Esophagus (tissue), 2 donors: ENCODE data around the gene SIRT2. TPM values are rescaled to one million over a fixed set of nuclear protein-coding genes. Genes with fewer than 3 reads are reported as not detected.

Source experiments
- H3K27ac ChIP-seq, 2 donors: one replicate each; pipeline ENCODE4 v1.5.1; 2013; ENCODE audit warnings: low read depth in 2 of 2, mild to moderate bottlenecking in 2 of 2, inconsistent platforms in 1 of 2, low read length in 1 of 2, moderate library complexity in 1 of 2
- H3K27me3 ChIP-seq, 2 donors: one replicate each; pipeline ENCODE4 v1.6.1; 2013; ENCODE audit warnings: low read length in 2 of 2, control low read depth in 1 of 2, mild to moderate bottlenecking in 1 of 2; ENCODE audit not compliant: insufficient read depth in 2 of 2, control insufficient read depth in 1 of 2
- H3K36me3 ChIP-seq, 2 donors: one replicate each; pipeline ENCODE4 v1.6.1; 2013; ENCODE audit warnings: low read length in 1 of 2; ENCODE audit not compliant: control insufficient read depth in 2 of 2, insufficient read depth in 2 of 2
- H3K4me1 ChIP-seq, 2 donors: one replicate each; pipeline ENCODE4 v1.6.1; 2013; ENCODE audit warnings: low read length in 1 of 2; ENCODE audit not compliant: control insufficient read depth in 2 of 2, insufficient read depth in 2 of 2
- H3K4me3 ChIP-seq, 2 donors: one replicate each; pipeline ENCODE4 v1.5.1; 2013; ENCODE audit warnings: low read length in 2 of 2, mild to moderate bottlenecking in 2 of 2, low read depth in 1 of 2, moderate library complexity in 1 of 2
- H3K9me3 ChIP-seq, 2 donors: one replicate each; pipeline ENCODE4 v1.6.1; 2013; ENCODE audit warnings: mild to moderate bottlenecking in 2 of 2, low read depth in 1 of 2, low read length in 1 of 2, moderate library complexity in 1 of 2; ENCODE audit not compliant: control insufficient read depth in 2 of 2, insufficient read depth in 1 of 2
- WGBS, 2 donors: extraction: QIAGEN DNeasy Blood & Tissue Kit; methylation state at CpG; one replicate each; pipeline ENCODE4 v1.1.7; 2013; 5-methylcytosine and 5-hydroxymethylcytosine counted together
- polyA plus RNA-seq, 2 donors: library from polyadenylated mRNA; stranded (reverse); fragments of 200-250 nt; gene quantifications; one replicate each; pipeline ENCODE4 v1.2.3, GENCODE V29; 2013
- donor health status: healthy with polysubstance abuse.
- donor health status: Bipolar disorder and iron deficiency.

Gene SIRT2
- polyA plus RNA-seq, 2 donors, result 29.5 to 36.1 TPM

DNA sequence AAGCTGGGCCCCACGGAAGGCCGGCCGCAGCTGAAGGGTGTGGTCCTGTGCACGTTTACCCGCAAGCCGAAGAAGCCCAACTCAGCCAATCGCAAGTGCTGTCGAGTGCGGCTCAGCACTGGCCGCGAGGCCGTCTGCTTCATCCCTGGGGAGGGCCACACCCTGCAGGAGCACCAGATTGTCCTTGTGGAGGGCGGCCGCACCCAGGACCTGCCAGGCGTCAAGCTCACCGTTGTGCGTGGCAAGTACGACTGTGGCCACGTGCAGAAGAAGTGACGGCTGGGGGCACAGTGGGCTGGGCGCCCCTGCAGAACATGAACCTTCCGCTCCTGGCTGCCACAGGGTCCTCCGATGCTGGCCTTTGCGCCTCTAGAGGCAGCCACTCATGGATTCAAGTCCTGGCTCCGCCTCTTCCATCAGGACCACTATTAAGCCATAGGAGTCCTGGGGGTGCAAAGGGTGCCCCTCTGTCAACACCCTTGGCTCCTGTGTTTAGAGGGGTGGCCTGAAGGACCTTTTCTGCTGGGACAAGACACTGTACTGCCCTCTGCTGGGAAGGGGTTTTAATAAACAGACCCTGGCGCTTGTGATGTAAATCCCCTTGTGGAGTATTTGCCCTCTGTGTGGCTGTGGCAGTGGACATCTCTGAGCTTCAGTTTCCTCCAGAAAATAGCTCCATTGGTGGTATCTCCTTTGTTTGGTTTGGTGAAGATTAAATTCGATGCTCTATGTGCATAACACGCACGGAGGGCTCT, 33.2 kb upstream of the SIRT2 start:
- Histone ChIP-seq H3K4me3 (no peak overlapping the region), H3K36me3 (peaks cover 0 to 10% of the 10 kb centered on the region in 2 donors)
- 90 to 93% methylated on average over 29 of the region's 29 CpGs for WGBS, 2 donors

DNA sequence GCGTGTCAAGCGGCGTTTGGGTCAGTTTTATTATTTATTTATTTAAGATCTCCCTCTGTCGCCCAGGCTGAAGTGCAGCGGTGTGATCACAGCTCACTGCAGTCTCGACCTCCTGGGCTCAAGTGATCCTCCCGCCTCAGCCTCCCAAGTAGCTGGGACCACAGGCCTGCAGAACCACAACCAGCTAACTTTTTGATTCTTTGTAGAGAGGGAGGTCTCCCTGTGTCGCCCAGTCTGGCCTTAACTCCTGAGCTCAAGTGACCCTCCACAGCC, 32.0 kb upstream of the SIRT2 start:
- 26% methylated on average over 8 of the region's 8 CpGs for WGBS, 2 donors
- H3K9me3 ChIP-seq, result no peaks in the 10 kb centered on the region
- peaks cover 0 to 10% of the 10 kb centered on the region in 2 donors for H3K36me3 ChIP-seq
- peak overlapping the region in 1 of 2 donors; percentile 69 for H3K27ac ChIP-seq
- H3K27me3 ChIP-seq, result no peaks in the 10 kb centered on the region
- peaks cover 3 to 5% of the 10 kb centered on the region in 2 donors for H3K4me1 ChIP-seq
- peak overlapping the region; percentile 63 to 88 for H3K4me3 ChIP-seq

More for the DNA sequence above, 33.2 kb upstream of the SIRT2 start:
- Histone ChIP-seq H3K27ac (no peak overlapping the region), H3K4me1 (peaks cover 3 to 5% of the 10 kb centered on the region in 2 donors), H3K27me3 (no peaks in the 10 kb centered on the region), H3K9me3 (no peaks in the 10 kb centered on the region)

- Histone ChIP-seq H3K9me3 (no peaks in the 10 kb centered on the region), H3K4me3 (peak within 1 kb of the TSS; percentile 63 to 88), H3K4me1 (peaks cover 3 to 5% of the 10 kb centered on the region in 2 donors), H3K27ac (peak within 1 kb of the TSS; percentile 69 to 97), H3K27me3 (no peaks in the 10 kb centered on the region), H3K36me3 (peaks cover 0 to 10% of the 10 kb centered on the region in 2 donors)
- WGBS, 2 donors, result 0 to 1% methylated on average over 40 of the region's 40 CpGs
These were observed 31.5 kb upstream of the SIRT2 start, which contains the start of gene MRPS12 for GRCh38 chr19:38930776-38931520. Gene MRPS12, plus strand, starts transcription at chr19:38930944. Its CDS starts 351 bp downstream, at chr19:38931295.

GRCh38 chr19:38929929-38930775, 30.7 kb upstream of the SIRT2 start, which contains the start of gene SARS2:
Gene SARS2, minus strand, starts transcription at chr19:38930763. Its CDS starts 27 bp downstream, at chr19:38930736.
- Histone ChIP-seq H3K4me3 (peak within 1 kb of the TSS; percentile 63 to 88), H3K27me3 (no peaks in the 10 kb centered on the region), H3K9me3 (no peaks in the 10 kb centered on the region), H3K36me3 (peaks cover 0 to 14% of the 10 kb centered on the region in 2 donors), H3K4me1 (peaks cover 3 to 5% of the 10 kb centered on the region in 2 donors), H3K27ac (peak within 1 kb of the TSS; percentile 69 to 97)
- WGBS, 2 donors, result 2% methylated on average over 49 of the region's 49 CpGs

- Histone ChIP-seq H3K36me3 (peaks cover 4 to 21% of the 10 kb centered on the region in 2 donors), H3K27me3 (no peaks in the 10 kb centered on the region), H3K27ac (no peak overlapping the region), H3K9me3 (no peaks in the 10 kb centered on the region), H3K4me3 (no peak overlapping the region), H3K4me1 (peaks cover 3 to 5% of the 10 kb centered on the region in 2 donors)
- WGBS, 2 donors, result 79% methylated on average over 4 of the region's 4 CpGs
These were observed 29.1 kb upstream of the SIRT2 start for GRCh38 chr19:38928391-38929001.

DNA sequence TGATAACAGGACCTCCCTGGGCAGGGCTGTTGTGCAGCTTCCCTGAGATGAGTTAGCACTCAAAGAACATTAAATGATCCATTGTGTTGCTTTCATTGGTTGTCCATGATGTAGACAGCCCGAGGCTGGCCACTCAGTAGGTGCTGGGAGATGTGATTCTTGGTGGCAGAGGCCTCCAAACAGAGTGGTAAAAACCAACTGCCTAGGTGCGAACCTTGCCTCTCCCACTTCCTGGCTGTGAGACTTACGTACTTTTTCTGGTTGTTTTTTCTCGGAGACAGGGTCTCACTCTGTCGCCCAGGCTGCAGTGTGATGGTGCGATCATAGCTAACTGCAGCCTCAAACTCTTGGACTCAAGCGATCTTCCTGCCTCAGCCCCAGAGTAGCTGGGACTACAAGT, 25.0 kb upstream of the SIRT2 start:
- H3K4me1 ChIP-seq, result no peaks in the 10 kb centered on the region
- no peak overlapping the region for H3K4me3 ChIP-seq
- peaks cover 4 to 17% of the 10 kb centered on the region in 2 donors for H3K36me3 ChIP-seq
- WGBS, 2 donors, result 95 to 96% methylated on average over 7 of the region's 7 CpGs
- no peak overlapping the region for H3K27ac ChIP-seq
- no peaks in the 10 kb centered on the region for H3K9me3 ChIP-seq
- no peaks in the 10 kb centered on the region for H3K27me3 ChIP-seq

- H3K9me3 ChIP-seq, result no peaks in the 10 kb centered on the region
- peaks cover 4 to 19% of the 10 kb centered on the region in 2 donors for H3K36me3 ChIP-seq
- H3K4me3 ChIP-seq, result no peak overlapping the region
- H3K27me3 ChIP-seq, result no peaks in the 10 kb centered on the region
- H3K27ac ChIP-seq, result no peak overlapping the region
- peaks cover 0 to 2% of the 10 kb centered on the region in 2 donors for H3K4me1 ChIP-seq
- WGBS, 2 donors, result 94 to 98% methylated on average over 5 of the region's 5 CpGs
These were observed 23.1 kb upstream of the SIRT2 start for GRCh38 chr19:38922482-38922881.

DNA sequence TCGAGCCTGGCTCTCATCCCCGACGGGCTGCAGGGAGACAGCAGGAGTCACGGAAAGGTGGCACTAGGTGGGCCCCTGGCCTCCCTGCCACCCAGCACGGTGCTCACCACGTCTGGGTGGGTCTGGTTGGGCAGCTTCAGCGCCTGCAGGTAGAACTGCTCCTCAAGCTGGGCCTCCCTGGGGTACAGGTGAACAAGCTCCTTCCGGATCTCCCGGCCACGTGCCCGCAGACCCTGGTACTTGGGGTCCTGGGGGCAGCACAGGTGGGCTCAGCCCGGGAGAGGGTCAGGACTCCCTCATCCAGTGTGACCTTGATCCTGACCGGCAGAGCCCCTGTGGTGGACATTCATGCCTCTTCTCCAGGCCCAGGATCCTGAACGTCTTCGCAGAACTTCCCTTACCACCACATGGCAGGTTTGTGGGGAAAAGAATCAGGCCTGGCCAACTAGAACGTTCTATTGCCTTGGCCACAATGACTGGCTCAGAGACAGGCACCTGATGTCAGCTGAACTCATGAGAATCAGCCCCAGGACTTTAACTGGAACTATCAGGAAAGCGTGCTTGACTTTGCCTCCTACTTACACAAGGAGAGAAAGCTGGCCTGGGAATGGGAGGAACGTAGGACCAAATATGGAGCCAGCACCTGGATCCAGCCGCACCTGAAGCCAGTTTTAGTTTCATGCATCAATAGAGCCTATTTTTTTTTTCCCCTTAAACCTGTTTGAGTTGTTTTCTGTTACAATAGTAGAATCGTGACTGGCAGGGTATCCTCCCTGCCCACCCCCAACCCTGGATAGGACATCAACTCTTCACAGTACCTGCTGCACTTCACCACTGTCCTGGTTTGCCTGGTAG, 22.2 kb upstream of the SIRT2 start:
- Histone ChIP-seq H3K4me1 (peaks cover 0 to 2% of the 10 kb centered on the region in 2 donors), H3K4me3 (no peak overlapping the region), H3K27ac (no peak overlapping the region), H3K36me3 (peaks cover 4 to 19% of the 10 kb centered on the region in 2 donors), H3K27me3 (no peaks in the 10 kb centered on the region), H3K9me3 (no peaks in the 10 kb centered on the region)
- WGBS, 2 donors, result 90 to 92% methylated on average over 20 of the region's 20 CpGs
